ENCODE data around the gene ABHD1.

ABHD1 gene

DNA sequence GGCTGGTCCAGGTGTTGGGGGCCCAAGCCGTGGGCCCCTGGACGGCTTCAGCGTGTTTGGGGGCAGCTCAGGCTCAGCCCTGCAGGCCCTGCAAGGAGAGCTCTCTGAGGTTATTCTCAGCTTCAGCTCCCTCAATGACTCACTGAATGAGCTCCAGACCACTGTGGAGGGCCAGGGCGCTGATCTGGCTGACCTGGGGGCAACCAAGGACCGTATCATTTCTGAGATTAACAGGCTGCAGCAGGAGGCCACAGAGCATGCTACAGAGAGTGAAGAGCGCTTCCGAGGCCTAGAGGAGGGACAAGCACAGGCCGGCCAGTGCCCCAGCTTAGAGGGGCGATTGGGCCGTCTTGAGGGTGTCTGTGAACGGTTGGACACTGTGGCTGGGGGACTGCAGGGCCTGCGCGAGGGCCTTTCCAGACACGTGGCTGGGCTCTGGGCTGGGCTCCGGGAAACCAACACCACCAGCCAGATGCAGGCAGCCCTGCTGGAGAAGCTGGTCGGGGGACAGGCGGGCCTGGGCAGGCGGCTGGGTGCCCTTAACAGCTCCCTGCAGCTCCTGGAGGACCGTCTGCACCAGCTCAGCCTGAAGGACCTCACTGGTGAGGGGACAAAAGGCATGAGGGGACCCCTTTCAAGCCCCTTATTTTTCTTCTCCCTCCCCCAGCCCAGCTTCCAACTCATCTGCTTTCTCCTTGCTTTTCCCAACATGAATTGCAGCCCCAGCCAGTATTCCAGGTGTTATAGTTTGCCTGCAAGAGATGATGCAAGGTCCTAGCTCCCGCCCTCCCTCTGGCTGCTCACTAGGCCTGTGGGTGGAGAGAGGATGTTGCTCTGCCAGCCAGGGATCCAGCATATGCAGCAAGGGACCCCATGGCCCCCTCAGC lies 40.0 kb upstream of the ABHD1 start:
- TF ChIP-seq, protein P1, sequence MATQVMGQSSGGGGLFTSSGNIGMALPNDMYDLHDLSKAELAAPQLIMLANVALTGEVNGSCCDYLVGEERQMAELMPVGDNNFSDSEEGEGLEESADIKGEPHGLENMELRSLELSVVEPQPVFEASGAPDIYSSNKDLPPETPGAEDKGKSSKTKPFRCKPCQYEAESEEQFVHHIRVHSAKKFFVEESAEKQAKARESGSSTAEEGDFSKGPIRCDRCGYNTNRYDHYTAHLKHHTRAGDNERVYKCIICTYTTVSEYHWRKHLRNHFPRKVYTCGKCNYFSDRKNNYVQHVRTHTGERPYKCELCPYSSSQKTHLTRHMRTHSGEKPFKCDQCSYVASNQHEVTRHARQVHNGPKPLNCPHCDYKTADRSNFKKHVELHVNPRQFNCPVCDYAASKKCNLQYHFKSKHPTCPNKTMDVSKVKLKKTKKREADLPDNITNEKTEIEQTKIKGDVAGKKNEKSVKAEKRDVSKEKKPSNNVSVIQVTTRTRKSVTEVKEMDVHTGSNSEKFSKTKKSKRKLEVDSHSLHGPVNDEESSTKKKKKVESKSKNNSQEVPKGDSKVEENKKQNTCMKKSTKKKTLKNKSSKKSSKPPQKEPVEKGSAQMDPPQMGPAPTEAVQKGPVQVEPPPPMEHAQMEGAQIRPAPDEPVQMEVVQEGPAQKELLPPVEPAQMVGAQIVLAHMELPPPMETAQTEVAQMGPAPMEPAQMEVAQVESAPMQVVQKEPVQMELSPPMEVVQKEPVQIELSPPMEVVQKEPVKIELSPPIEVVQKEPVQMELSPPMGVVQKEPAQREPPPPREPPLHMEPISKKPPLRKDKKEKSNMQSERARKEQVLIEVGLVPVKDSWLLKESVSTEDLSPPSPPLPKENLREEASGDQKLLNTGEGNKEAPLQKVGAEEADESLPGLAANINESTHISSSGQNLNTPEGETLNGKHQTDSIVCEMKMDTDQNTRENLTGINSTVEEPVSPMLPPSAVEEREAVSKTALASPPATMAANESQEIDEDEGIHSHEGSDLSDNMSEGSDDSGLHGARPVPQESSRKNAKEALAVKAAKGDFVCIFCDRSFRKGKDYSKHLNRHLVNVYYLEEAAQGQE (IDR thresholded peaks at IDR 0.05; ENCODE audit: insufficient read depth in 1 of 2, low read depth in 2 of 2, low read length in 2 of 2): no peak
- TF ChIP-seq POLR2AphosphoS5 (IDR thresholded peaks at IDR 0.05; ENCODE audit: low read depth, low read length) (no peak; the same call in 1 of the 2 replicates), FOXP2 (optimal IDR thresholded peaks at IDR 0.05; ENCODE audit: borderline replicate concordance, extremely low read depth, extremely low read length, insufficient read depth) (no peak), TAF1 (IDR thresholded peaks at IDR 0.05; ENCODE audit: borderline replicate concordance, insufficient read depth, low read length) (no peak), SIN3A (IDR thresholded peaks at IDR 0.05; ENCODE audit: borderline replicate concordance, insufficient read depth, low read length) (no peak)

DNA sequence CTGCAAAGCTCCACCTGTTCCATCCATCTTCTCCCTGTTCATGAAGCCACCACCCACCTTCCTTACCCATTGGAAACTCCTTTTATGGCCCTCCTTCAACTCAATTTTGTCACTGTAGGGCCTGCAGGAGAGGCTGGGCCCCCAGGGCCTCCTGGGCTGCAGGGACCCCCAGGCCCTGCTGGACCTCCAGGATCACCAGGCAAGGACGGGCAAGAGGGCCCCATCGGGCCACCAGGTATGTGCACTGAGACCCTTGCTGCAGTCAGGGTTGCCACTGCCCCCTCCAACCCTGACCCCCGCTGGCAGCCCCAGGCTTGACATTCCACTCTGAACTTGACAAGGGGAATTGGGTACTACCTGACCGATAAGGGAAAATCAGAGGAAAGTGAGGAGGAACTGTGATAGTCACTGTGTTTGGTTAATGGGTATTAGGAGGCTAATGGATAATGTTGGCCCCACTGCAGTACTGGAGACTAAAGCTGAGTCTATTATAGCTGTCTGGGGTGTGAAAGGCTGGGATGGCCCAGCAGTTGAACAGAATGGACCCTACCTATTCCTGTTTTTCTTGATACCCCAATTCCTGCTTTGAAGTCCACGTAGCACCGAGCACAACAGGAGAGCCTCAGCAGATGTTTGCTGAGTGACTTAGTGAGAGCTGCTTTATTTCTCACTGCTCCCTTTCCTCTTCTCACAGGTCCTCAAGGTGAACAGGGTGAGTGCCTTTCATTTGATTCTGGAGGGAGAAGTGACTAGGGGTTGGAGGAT lies 39.1 kb upstream of the ABHD1 start:
- TF ChIP-seq, protein P1 (IDR thresholded peaks at IDR 0.05; ENCODE audit: insufficient read depth in 1 of 2, low read depth in 2 of 2, low read length in 2 of 2): no peak
- TF ChIP-seq POLR2AphosphoS5 (IDR thresholded peaks at IDR 0.05; ENCODE audit: low read depth, low read length): no peak
- no peak for TF ChIP-seq FOXP2 (optimal IDR thresholded peaks at IDR 0.05; ENCODE audit: borderline replicate concordance, extremely low read depth, extremely low read length, insufficient read depth)
- TF ChIP-seq SIN3A (IDR thresholded peaks at IDR 0.05; ENCODE audit: borderline replicate concordance, insufficient read depth, low read length): no peak

DNA sequence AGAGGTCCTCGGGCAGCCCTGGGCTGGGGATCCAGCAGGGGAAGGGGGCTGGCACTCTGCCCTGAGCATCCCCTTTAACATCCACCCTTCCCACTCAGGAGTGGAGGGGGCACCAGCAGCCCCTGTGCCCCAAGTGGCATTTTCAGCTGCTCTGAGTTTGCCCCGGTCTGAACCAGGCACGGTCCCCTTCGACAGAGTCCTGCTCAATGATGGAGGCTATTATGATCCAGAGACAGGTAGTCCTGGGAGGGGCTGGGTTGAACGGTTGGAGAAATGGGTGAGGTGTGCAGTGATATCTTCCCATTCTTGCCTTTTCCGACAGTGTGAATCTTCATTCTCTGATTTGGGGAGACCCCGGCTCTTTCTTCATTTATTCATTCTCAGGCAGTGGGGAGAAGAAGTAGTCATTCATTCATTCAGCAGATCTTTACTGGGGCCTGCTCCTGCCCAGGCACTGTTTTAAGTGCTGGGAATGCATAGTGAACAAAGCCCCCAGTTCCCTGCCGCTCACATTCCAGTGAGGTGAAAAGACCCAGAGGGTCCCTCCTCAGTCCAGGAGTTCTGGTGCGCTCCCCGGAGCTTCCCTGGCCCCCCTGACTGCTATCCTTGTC lies 38.4 kb upstream of the ABHD1 start:
- TF ChIP-seq TAF1 (IDR thresholded peaks at IDR 0.05; ENCODE audit: borderline replicate concordance, insufficient read depth, low read length) (no peak), FOXP2 (optimal IDR thresholded peaks at IDR 0.05; ENCODE audit: borderline replicate concordance, extremely low read depth, extremely low read length, insufficient read depth) (no peak), SIN3A (IDR thresholded peaks at IDR 0.05; ENCODE audit: borderline replicate concordance, insufficient read depth, low read length) (no peak), POLR2AphosphoS5 (IDR thresholded peaks at IDR 0.05; ENCODE audit: low read depth, low read length) (no peak)
- TF ChIP-seq, protein P1 (IDR thresholded peaks at IDR 0.05; ENCODE audit: insufficient read depth in 1 of 2, low read depth in 2 of 2, low read length in 2 of 2): no peak

DNA sequence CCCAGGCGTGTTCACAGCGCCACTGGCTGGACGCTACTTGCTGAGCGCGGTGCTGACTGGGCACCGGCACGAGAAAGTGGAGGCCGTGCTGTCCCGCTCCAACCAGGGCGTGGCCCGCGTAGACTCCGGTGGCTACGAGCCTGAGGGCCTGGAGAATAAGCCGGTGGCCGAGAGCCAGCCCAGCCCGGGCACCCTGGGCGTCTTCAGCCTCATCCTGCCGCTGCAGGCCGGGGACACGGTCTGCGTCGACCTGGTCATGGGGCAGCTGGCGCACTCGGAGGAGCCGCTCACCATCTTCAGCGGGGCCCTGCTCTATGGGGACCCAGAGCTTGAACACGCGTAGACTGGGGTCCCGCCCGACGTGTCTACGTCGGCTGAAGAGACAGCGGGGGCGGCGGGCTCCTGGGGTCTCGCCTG lies 37.9 kb upstream of the ABHD1 start:
- TF ChIP-seq POLR2AphosphoS5 (IDR thresholded peaks at IDR 0.05; ENCODE audit: low read depth, low read length): no peak
- no peak for TF ChIP-seq TAF1 (IDR thresholded peaks at IDR 0.05; ENCODE audit: borderline replicate concordance, insufficient read depth, low read length)
- no peak for TF ChIP-seq FOXP2 (optimal IDR thresholded peaks at IDR 0.05; ENCODE audit: borderline replicate concordance, extremely low read depth, extremely low read length, insufficient read depth)
- TF ChIP-seq, protein P1 (IDR thresholded peaks at IDR 0.05; ENCODE audit: insufficient read depth in 1 of 2, low read depth in 2 of 2, low read length in 2 of 2): no peak
- TF ChIP-seq SIN3A (IDR thresholded peaks at IDR 0.05; ENCODE audit: borderline replicate concordance, insufficient read depth, low read length): no peak

Data from PFSK-1 (cell line).